Measurements from ENCODE around the gene HSD17B3. TPM values are rescaled to one million over a fixed set of nuclear protein-coding genes. Genes with fewer than 3 reads are reported as not detected.
A peak's percentile ranks its signal among the peaks of the same experiment; 100 is the strongest.

The HSD17B3 gene
- total RNA-seq, 2 donors from 2014 or later: 0.55 to 126 TPM

DNA sequence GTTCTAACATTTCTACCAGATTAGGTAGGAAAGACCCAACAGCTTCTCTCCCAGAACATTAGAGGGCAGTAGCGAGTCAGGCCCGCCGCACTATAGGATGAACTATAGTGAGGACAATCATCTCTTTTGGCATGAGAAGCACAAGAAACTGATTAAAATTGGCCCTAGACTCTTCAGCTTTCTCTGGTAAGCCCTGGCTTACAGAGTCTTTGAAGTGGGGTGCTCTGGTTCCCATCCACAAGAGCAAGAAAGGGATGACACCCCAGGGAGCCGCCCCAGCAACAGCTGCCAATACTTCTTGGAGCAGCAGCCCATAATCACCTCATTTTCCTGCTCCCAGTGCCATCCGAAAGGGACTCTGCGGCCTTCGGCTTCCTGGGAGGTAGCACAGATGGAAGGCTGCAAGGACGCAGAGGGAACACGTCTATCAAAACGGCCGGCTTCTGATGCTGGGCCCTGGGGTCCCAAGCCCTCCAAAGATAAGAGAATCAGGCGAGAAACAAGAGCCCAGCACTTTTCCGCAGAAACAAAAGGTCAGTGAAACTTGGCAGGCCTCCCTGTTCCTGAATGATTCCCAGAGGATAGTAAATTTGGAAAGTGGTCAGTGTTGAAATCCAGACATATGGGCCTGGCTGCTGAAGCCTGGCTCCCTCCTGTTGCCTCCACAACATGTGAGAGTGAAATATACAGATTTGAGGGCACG is 69.3 kb downstream of the HSD17B3 start:
- Histone ChIP-seq H3K36me3 (no peaks in the 10 kb centered on the region), H3K9me3 (no peaks in the 10 kb centered on the region), H3K27me3 (replicated peaks; ENCODE audit: insufficient read depth) (no peaks in the 10 kb centered on the region), H3K4me3 (no peak overlapping the region), H3K4me1 (replicated peaks) (no peaks in the 10 kb centered on the region), H3K27ac (no peak overlapping the region)
- TF ChIP-seq POLR2A (IDR thresholded peaks at IDR 0.05): no peak
- TF ChIP-seq, protein P1, sequence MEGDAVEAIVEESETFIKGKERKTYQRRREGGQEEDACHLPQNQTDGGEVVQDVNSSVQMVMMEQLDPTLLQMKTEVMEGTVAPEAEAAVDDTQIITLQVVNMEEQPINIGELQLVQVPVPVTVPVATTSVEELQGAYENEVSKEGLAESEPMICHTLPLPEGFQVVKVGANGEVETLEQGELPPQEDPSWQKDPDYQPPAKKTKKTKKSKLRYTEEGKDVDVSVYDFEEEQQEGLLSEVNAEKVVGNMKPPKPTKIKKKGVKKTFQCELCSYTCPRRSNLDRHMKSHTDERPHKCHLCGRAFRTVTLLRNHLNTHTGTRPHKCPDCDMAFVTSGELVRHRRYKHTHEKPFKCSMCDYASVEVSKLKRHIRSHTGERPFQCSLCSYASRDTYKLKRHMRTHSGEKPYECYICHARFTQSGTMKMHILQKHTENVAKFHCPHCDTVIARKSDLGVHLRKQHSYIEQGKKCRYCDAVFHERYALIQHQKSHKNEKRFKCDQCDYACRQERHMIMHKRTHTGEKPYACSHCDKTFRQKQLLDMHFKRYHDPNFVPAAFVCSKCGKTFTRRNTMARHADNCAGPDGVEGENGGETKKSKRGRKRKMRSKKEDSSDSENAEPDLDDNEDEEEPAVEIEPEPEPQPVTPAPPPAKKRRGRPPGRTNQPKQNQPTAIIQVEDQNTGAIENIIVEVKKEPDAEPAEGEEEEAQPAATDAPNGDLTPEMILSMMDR (IDR thresholded peaks at IDR 0.05): peak; percentile 15 to 70 (median 58)
- TF ChIP-seq POLR2AphosphoS5 (IDR thresholded peaks at IDR 0.05): peak; percentile 13
- intact Hi-C loops (cut with DNase I): loop anchor here (5.0 to 10.0 kb wide), 3 partner anchors 85 to 1058 kb away; no protein-coding TSS in a partner anchor
- 53% methylated on average over 14 of the region's 14 CpGs for WGBS
- DNase-seq (ENCODE audit: low spot score): no peak

DNA sequence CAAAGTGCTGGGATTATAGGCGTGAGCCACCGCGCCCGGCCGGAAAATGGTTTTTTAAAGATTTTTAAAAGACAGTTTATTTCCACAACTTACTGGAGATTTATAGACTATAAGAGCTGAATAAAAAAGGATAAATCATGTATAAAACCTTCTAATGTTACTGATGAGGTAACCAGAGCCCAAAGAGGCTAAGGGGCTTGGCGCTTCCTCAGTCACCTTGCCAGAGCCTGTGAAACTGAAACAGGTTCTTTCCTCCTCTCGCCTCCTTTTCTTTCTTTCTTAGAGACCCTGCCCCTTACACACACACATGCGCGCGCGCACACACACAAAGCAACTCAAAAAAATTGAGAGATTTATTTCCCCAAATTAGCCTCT is 69.8 kb downstream of the HSD17B3 start:
- H3K9me3 ChIP-seq: no peaks in the 10 kb centered on the region
- H3K4me1 ChIP-seq (replicated peaks): no peaks in the 10 kb centered on the region
- H3K27me3 ChIP-seq (replicated peaks; ENCODE audit: insufficient read depth): no peaks in the 10 kb centered on the region
- no peak overlapping the region for H3K4me3 ChIP-seq
- H3K27ac ChIP-seq: no peak overlapping the region
- H3K36me3 ChIP-seq: no peaks in the 10 kb centered on the region
- TF ChIP-seq POLR2A (IDR thresholded peaks at IDR 0.05) (no peak), POLR2AphosphoS5 (IDR thresholded peaks at IDR 0.05) (no peak)
- TF ChIP-seq, protein P1 (IDR thresholded peaks at IDR 0.05): no peak
- 69% methylated on average over 11 of the region's 11 CpGs for WGBS
- intact Hi-C loops (cut with DNase I): loop anchor here (5.0 to 10.0 kb wide), 3 partner anchors 85 to 1057 kb away; no protein-coding TSS in a partner anchor
- DNase-seq (ENCODE audit: low spot score): no peak

DNA sequence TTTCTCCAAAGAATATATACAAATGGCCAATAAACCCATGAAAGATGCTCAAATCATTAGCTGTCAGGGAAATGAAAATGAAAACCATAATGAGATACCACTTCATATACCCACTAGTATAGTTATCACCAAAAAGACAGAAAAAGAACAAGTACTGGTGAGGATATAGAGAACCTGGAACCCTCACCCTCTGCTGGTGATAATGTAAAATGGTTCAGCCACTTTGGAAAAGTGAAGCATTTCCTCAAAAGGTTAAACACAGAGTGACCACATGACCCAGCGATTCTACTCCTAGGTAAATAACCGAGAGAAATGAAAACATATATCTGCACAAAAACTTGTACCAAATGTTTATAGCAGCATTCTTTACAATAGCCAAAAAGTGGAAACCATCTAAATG is 72.0 kb downstream of the HSD17B3 start:
- no peak for DNase-seq (ENCODE audit: low spot score)
- TF ChIP-seq, protein P1 (IDR thresholded peaks at IDR 0.05): no peak
- no peak for TF ChIP-seq POLR2AphosphoS5 (IDR thresholded peaks at IDR 0.05)
- TF ChIP-seq POLR2A (IDR thresholded peaks at IDR 0.05): no peak
- H3K36me3 ChIP-seq: no peaks in the 10 kb centered on the region
- H3K27me3 ChIP-seq (replicated peaks; ENCODE audit: insufficient read depth): no peaks in the 10 kb centered on the region
- WGBS: 89% methylated on average over 2 of the region's 2 CpGs
- no peak overlapping the region for H3K27ac ChIP-seq
- intact Hi-C loops (cut with DNase I): loop anchor here (5.0 to 10.0 kb wide), 3 partner anchors 87 to 1055 kb away; no protein-coding TSS in a partner anchor
- H3K4me1 ChIP-seq (replicated peaks): no peaks in the 10 kb centered on the region
- no peak overlapping the region for H3K4me3 ChIP-seq
- H3K9me3 ChIP-seq: no peaks in the 10 kb centered on the region

DNA sequence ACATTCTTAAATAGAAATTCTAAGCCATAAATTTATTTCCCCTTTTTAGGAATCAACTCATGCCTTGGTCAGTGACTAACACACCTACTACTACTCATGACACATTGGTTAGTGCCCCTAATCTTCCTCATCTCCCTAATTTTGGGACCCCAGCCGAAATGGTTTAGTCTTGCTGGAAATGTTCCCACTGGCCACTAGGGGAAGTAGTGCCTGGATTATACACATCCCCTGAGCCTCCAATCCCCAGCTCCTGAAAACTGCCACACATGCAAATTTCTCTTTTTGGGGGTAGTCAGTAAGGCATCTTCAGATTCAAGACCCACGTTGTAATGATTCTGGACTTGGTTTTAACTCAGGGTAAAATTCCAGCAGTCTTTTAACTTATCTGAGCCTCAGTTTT is 79.8 kb downstream of the HSD17B3 start:
- H3K9me3 ChIP-seq: no peaks in the 10 kb centered on the region
- H3K4me3 ChIP-seq: no peak overlapping the region
- intact Hi-C loops (cut with DNase I): no loop called here
- no peak overlapping the region for H3K27ac ChIP-seq
- H3K27me3 ChIP-seq (replicated peaks; ENCODE audit: insufficient read depth): no peaks in the 10 kb centered on the region
- TF ChIP-seq POLR2A (IDR thresholded peaks at IDR 0.05) (no peak), POLR2AphosphoS5 (IDR thresholded peaks at IDR 0.05) (no peak)
- TF ChIP-seq, protein P1 (IDR thresholded peaks at IDR 0.05): peak in 1 of 4 experiments; percentile 23
- DNase-seq (ENCODE audit: low spot score): no peak
- H3K36me3 ChIP-seq: no peaks in the 10 kb centered on the region
- WGBS: 50% methylated on average over 2 of the region's 2 CpGs
- no peaks in the 10 kb centered on the region for H3K4me1 ChIP-seq (replicated peaks)

DNA sequence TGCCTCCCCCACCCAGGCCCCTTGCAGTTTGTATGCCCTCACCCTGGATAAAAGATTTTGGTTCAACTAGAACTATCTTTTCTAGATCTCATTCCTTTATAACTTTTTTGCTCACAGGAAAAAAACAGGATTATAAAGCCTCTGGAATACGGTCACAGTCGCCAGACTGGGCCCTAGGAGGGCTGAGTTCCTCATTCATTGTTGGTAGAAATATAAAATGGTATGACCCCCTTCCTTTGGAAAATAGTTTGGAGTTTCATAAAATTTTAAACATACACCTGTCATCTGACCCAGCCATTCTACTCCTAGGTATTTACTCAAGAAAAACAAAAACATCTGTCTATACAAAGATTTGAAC is 82.1 kb downstream of the HSD17B3 start:
- Histone ChIP-seq H3K27me3 (replicated peaks; ENCODE audit: insufficient read depth) (no peaks in the 10 kb centered on the region), H3K4me1 (replicated peaks) (no peaks in the 10 kb centered on the region), H3K9me3 (no peaks in the 10 kb centered on the region), H3K27ac (no peak overlapping the region), H3K4me3 (no peak overlapping the region), H3K36me3 (no peaks in the 10 kb centered on the region)
- WGBS: 91% methylated on average over 2 of the region's 2 CpGs
- intact Hi-C loops (cut with DNase I): loop anchor here (5.0 to 10.0 kb wide), 2 partner anchors 345 to 703 kb away; partner anchors contain the start of genes ERCC6L2 and PTCH1
- DNase-seq (ENCODE audit: low spot score): no peak
- TF ChIP-seq, protein P1 (IDR thresholded peaks at IDR 0.05): no peak
- TF ChIP-seq POLR2AphosphoS5 (IDR thresholded peaks at IDR 0.05) (no peak), POLR2A (IDR thresholded peaks at IDR 0.05) (no peak)
